ENCODE measurements around the gene AGBL1.

The AGBL1 gene

DNA sequence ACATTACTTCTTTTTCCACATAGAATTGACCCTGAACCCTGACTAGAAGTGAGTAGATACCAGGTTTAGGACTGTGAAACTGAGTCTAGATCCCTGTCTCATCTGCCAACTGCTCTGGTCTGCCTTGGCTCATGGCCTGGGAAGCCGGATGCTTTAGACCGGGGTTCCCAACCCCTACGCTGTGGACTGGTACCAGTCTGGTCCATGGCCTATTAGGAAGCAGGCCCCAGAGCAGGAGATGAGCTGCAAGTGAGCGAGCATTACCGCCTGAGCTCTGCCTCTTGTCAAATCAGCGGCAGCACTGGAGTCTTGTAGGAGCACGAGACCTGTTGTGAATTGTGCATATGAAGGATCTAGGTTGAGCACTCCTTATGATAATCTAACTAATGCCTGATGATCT is 734.2 kb downstream of the AGBL1 start:
- no peak for DNase-seq (ENCODE audit: low read depth in 1 of 2, low spot score in 1 of 2)
- no peak overlapping the region for H3K27ac ChIP-seq (replicated peaks)
- H3K27me3 ChIP-seq (ENCODE audit: insufficient read depth, poor library complexity, severe bottlenecking): no peaks in the 10 kb centered on the region
- H3K4me3 ChIP-seq (replicated peaks; ENCODE audit: insufficient read depth, low read length): no peak overlapping the region
- TF ChIP-seq SPI1 (IDR thresholded peaks at IDR 0.05; ENCODE audit: borderline replicate concordance, low read depth) (no peak), GABPA (IDR thresholded peaks at IDR 0.05; ENCODE audit: low read depth) (no peak), POLR2AphosphoS5 (IDR thresholded peaks at IDR 0.05; ENCODE audit: low read depth) (no peak)
- TF ChIP-seq, protein P1, sequence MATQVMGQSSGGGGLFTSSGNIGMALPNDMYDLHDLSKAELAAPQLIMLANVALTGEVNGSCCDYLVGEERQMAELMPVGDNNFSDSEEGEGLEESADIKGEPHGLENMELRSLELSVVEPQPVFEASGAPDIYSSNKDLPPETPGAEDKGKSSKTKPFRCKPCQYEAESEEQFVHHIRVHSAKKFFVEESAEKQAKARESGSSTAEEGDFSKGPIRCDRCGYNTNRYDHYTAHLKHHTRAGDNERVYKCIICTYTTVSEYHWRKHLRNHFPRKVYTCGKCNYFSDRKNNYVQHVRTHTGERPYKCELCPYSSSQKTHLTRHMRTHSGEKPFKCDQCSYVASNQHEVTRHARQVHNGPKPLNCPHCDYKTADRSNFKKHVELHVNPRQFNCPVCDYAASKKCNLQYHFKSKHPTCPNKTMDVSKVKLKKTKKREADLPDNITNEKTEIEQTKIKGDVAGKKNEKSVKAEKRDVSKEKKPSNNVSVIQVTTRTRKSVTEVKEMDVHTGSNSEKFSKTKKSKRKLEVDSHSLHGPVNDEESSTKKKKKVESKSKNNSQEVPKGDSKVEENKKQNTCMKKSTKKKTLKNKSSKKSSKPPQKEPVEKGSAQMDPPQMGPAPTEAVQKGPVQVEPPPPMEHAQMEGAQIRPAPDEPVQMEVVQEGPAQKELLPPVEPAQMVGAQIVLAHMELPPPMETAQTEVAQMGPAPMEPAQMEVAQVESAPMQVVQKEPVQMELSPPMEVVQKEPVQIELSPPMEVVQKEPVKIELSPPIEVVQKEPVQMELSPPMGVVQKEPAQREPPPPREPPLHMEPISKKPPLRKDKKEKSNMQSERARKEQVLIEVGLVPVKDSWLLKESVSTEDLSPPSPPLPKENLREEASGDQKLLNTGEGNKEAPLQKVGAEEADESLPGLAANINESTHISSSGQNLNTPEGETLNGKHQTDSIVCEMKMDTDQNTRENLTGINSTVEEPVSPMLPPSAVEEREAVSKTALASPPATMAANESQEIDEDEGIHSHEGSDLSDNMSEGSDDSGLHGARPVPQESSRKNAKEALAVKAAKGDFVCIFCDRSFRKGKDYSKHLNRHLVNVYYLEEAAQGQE (IDR thresholded peaks at IDR 0.05; ENCODE audit: insufficient replicate concordance, low read depth): no peak
- TF ChIP-seq, protein P2, sequence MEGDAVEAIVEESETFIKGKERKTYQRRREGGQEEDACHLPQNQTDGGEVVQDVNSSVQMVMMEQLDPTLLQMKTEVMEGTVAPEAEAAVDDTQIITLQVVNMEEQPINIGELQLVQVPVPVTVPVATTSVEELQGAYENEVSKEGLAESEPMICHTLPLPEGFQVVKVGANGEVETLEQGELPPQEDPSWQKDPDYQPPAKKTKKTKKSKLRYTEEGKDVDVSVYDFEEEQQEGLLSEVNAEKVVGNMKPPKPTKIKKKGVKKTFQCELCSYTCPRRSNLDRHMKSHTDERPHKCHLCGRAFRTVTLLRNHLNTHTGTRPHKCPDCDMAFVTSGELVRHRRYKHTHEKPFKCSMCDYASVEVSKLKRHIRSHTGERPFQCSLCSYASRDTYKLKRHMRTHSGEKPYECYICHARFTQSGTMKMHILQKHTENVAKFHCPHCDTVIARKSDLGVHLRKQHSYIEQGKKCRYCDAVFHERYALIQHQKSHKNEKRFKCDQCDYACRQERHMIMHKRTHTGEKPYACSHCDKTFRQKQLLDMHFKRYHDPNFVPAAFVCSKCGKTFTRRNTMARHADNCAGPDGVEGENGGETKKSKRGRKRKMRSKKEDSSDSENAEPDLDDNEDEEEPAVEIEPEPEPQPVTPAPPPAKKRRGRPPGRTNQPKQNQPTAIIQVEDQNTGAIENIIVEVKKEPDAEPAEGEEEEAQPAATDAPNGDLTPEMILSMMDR (IDR thresholded peaks at IDR 0.05; ENCODE audit: insufficient read depth, low read length): no peak

DNA sequence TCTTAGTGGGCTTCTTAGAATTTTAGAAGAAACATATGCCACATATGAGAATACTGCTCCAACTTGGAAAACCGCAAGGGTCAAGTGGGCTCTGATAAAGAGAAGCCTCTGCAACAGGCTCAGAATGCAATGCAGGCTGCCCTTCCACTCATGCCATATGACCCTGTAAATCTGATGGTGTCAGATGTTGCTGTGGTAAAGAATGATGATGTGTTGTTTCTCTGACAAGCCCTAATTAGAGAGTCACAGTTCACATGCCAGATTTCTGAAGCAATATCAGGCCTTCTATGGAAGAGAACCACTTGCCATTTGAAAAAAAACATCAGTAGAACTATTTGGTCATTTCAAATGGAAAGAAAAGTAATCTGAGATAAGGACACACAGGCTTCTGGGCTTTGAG is 749.6 kb downstream of the AGBL1 start:
- no peak for TF ChIP-seq SPI1 (IDR thresholded peaks at IDR 0.05; ENCODE audit: borderline replicate concordance, low read depth)
- TF ChIP-seq, protein P1 (IDR thresholded peaks at IDR 0.05; ENCODE audit: insufficient replicate concordance, low read depth): no peak
- TF ChIP-seq GABPA (IDR thresholded peaks at IDR 0.05; ENCODE audit: low read depth): no peak
- Histone ChIP-seq H3K27me3 (ENCODE audit: insufficient read depth, poor library complexity, severe bottlenecking) (no peaks in the 10 kb centered on the region), H3K27ac (replicated peaks) (no peak overlapping the region), H3K4me3 (replicated peaks; ENCODE audit: insufficient read depth, low read length) (no peak overlapping the region)
- no peak for DNase-seq (ENCODE audit: low read depth in 1 of 2, low spot score in 1 of 2)

DNA sequence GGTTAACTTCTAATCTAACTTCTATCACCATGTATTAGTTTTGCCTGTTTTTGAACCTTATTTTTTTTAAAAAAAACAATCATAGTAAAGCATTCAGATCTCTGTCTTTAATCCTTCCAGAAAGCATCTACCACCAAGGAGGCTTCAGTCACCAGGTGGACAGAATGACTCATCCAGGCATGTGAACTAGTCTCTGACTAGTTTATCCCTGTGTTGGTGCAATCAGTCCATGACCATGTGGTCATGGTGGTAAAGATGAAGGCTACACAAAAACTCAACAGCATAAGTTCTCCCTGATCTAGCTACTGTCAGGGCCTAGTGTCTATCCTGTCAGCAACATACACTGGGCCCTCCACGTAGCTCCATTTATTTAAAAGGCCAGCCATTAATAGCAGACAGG is 750.6 kb downstream of the AGBL1 start:
- Histone ChIP-seq H3K27me3 (ENCODE audit: insufficient read depth, poor library complexity, severe bottlenecking) (no peaks in the 10 kb centered on the region), H3K4me3 (replicated peaks; ENCODE audit: insufficient read depth, low read length) (no peak overlapping the region), H3K27ac (replicated peaks) (no peak overlapping the region)
- TF ChIP-seq POLR2AphosphoS5 (IDR thresholded peaks at IDR 0.05; ENCODE audit: low read depth) (no peak), GABPA (IDR thresholded peaks at IDR 0.05; ENCODE audit: low read depth) (no peak), SPI1 (IDR thresholded peaks at IDR 0.05; ENCODE audit: borderline replicate concordance, low read depth) (no peak)
- TF ChIP-seq, protein P2 (IDR thresholded peaks at IDR 0.05; ENCODE audit: insufficient read depth, low read length): no peak
- TF ChIP-seq, protein P1 (IDR thresholded peaks at IDR 0.05; ENCODE audit: insufficient replicate concordance, low read depth): no peak
- DNase-seq (ENCODE audit: low read depth in 1 of 2, low spot score in 1 of 2): no peak

Measured in HL-60 (cell line).